ENCODE measurements around the gene RBM12.

- TF ChIP-seq POLR2A (IDR thresholded peaks at IDR 0.05; ENCODE audit: low read depth, low read length) (no peak), CTCF (IDR thresholded peaks at IDR 0.05; ENCODE audit: extremely low read depth in 1 of 2, insufficient read depth in 1 of 2, low read depth in 1 of 2, low read length in 2 of 2) (no peak), EZH2 (IDR thresholded peaks at IDR 0.05; ENCODE audit: borderline replicate concordance, low read depth, low read length, severe bottlenecking) (no peak), MYC (IDR thresholded peaks at IDR 0.05; ENCODE audit: low read depth, low read length) (no peak), JUN (IDR thresholded peaks at IDR 0.05; ENCODE audit: borderline replicate concordance, insufficient read depth, insufficient read length, low read depth) (no peak)
Observed at GRCh38 chr20:35698298-35699126, 33.8 kb upstream of the RBM12 start.

Data from endothelial cell of umbilical vein (primary cell).